GM19455 (cell line): ENCODE measurements around the gene NOTUM.
"Not testable (repeated sequence)": the region's sequence is repeated elsewhere in the genome, so short reads cannot be mapped to it uniquely, and the experiment has no call there.

Experiments
- ATAC-seq: cut with Tn5 transposase; IDR thresholded peaks from one replicate; pipeline ENCODE4 v1.9.1; 2021; ENCODE audit not compliant: unreplicated experiment

NOTUM gene

DNA sequence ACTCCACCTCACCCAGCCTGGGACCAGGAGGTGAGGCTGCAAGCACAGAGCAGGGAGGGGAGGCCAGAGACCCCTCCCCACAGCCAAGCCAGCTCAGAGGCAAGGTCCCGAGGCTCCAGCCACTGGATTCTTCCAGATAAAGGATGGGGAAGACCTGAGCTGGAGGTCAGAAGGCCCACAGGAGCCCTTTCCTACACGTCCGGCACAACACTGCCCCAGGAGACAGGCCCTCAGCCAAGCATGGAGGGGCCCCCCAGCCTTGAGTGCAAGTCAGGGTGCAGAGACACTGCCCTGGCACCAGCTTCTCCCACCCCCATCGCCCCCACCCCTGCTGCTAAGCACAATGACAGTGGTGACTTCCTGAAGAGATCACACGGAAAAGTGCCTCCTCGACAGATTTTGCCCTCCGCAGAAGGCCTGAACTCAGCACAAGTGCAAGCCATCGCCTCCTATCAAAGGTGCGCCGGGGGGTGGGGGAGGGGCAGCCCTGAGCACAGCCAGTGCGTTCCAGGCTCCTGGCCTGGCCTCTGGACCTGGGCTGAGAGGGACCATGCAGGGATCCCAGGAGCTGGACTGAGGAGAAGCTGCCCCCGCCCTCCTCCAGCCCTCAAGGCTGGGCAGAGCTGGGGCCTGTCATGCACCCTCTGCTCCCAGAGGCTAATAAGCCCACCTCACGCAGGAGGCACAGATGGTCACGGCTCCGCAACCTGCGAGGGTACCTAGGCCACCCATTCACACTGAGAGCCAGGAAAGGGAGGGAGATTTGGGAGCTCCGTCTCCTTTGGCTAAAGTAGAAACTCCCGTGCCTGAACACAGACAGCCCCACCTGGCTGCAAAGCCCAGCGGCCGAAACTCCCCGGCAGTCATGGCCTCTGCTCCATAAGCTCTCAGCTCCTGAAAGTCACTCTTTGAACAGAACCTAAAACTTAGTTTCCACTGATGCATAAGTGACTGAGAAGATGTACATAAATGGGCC is 36.1 kb downstream of the NOTUM start:
- ATAC-seq = no peak

DNA sequence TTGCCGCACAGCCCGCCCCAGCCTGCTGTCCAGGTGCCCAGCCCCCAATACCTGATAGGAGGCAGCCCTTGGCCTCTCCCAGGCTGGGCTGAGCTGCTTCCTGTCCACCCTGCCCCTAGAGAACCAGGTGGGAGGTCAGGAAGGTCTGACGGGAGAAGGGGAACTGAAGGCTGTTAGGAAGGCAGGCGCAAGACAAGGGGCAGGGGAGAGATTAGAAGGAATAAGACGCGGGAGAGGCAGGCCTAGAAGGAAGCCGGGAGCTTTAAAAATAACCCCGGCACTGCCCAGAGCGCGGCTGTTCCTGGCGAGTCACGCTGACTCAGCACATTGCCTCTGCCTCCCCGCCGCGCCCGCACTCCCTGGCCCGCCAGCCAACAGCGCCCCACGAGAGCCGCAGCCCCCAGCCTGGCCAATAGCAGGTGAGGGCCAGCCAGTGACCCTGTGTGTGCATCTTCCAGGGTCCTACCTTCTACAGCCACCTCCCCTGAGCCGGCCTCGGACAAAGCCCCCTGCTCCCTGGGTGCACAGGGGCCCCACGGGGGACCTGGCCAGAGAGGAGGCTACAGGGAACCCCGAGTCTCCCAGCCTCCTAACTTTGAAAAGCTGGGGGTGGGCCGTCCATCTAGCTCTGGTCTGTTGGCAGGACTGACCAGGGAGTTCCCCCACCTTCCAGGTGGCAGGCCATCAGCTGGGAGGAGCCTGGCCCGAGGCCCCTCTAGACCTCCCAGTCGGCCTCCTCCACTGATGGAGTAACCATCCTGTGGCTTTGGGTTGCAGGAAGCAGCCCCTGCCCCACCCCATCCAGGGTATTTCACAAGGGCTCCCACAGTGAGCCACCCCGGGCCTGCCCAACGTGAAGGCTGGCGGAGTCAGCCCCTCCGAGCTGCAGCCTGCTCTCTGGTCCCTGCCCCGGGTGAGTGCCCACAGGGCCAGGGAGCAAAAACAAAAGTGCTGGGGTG is 37.4 kb downstream of the NOTUM start:
- ATAC-seq = no peak

DNA sequence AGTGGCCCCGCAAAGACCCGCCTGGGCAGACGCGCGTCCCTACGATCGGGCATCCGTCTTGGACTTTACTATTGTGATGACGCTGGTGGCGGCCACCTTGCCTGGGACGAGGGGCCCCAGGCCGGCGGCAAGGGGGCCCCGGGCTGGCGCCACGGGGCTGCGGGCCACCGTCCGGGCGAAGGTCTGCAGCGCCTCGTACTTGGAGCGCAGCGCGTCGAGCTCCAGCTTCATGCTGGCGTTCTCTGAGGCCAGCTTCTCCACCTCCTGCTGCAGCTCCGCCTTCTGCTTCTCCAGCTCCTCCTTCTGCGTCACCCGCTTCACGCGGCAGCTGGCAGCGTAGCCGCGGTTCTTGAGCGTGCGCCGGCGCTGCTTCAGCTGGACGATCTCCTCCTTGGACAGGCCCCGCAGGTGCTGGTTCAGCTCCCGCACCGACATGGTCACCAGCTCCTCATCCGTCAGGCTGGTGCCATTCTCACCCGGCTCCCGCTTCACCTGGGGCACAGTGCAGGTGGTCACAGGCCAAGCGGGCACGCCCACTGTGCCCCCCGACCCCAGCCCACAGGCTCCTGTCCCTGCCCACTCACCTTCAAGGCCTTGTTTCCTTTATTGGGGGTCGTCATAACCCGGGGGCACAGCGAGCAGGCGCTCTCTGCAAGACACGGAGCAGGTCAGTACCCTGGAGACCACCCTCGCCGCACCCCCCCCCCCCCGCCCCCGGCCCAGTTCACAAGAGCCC is 38.3 kb downstream of the NOTUM start:
- no peak for ATAC-seq

- no peak for ATAC-seq
These were observed 38.9 kb downstream of the NOTUM start for GRCh38 chr17:81921996-81922565.

DNA sequence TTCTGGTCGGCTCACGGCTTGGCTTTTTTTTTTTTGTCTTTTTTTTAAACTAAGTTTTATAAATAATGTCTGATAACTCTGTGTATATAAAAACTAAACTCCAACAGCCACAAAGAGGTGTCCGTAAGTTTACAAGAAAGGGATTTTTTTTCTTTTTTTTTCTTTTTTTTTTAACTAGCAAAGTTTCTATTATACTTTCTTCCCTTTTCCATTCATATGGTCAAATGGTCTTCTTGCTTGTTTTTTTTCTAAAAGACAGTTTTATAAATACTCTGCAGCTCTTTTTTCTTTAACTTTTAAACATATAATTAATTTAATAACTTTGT is 39.5 kb downstream of the NOTUM start:
- no peak for ATAC-seq

GRCh38 chr17:81920612-81921536 is 40.1 kb downstream of the NOTUM start:
- no peak for ATAC-seq

DNA sequence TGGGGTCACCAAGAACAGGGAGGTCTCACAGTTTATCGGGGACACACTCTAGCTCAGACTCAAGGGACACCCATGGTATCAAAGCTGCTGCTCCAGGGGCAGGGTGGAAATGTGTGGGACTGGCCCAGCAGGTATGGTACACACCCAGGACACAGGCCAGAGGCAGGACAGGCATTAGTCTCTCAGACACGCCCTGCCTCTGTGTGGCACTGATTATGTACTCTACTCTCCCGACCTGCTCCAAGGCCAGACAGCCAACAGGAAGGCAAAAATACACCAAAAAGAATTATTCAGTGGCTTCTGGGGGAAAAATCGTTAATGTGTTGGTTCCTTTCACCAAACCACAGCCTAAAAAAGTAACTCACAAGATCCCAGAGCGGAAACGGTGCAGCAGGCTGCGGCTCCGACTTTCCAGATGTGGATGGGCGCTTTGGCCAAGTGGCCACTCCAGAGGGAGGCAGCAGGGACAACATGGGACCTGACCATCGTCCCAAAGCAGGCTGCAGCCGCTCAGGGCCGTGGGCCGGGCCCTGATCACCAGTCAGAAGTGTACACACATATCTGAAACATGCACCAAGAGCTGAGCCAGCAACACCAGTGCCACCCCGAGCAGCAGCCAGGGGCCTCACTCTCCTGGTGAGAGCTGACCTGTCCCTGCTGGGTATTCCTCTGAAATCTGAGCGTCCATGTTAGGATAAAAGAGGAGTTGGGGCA is 42.0 kb downstream of the NOTUM start:
- no peak for ATAC-seq

GRCh38 chr17:81918333-81918669 is 42.7 kb downstream of the NOTUM start:
- ATAC-seq = not testable (repeated sequence)

GRCh38 chr17:81917565-81918332 is 43.2 kb downstream of the NOTUM start, which contains the start of gene SIRT7:
TSS of gene SIRT7 (minus strand) at chr17:81918176. CDS start at chr17:81918131, 45 bp downstream.
- peak; percentile 68 for ATAC-seq

- no peak for ATAC-seq
These were observed 44.6 kb downstream of the NOTUM start for GRCh38 chr17:81916234-81917001.

- no peak for ATAC-seq
These were observed 45.7 kb downstream of the NOTUM start for GRCh38 chr17:81915331-81915730.

- no peak for ATAC-seq
These were observed 46.7 kb downstream of the NOTUM start for GRCh38 chr17:81914103-81914850.

DNA sequence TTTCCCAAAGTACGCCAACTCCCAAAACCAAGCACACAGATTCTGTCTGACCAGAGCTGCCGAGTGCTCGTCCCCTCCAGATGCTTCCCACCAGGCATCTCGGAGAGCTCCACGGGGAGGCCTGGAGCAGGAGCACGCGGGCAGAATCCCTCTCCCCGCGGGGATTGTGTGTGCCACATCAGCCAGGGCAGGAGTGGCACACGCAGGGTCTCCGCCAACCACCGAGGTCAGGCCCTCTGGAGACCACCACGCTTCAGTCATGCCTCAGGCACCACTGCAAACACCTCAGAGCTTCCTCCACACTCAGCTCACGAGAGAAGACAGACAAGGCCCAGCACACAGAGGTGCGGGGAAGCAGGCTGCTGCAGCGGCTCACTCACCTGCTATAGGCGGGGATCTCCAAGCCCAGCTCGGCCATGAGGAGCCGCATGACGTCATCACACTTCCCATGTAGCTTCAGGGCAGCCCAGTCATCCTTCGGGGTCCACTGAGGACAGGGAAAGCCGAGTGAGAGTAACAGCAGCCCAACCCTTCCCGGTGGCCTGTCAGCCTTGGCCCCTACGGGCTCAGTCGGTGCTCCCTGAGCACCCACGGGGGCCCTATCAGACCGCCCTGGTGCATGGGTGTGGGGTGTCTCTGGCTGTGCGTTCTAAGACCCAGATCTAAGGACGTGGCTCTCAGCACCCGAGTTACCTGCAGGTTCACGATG is 47.4 kb downstream of the NOTUM start:
- no peak for ATAC-seq

DNA sequence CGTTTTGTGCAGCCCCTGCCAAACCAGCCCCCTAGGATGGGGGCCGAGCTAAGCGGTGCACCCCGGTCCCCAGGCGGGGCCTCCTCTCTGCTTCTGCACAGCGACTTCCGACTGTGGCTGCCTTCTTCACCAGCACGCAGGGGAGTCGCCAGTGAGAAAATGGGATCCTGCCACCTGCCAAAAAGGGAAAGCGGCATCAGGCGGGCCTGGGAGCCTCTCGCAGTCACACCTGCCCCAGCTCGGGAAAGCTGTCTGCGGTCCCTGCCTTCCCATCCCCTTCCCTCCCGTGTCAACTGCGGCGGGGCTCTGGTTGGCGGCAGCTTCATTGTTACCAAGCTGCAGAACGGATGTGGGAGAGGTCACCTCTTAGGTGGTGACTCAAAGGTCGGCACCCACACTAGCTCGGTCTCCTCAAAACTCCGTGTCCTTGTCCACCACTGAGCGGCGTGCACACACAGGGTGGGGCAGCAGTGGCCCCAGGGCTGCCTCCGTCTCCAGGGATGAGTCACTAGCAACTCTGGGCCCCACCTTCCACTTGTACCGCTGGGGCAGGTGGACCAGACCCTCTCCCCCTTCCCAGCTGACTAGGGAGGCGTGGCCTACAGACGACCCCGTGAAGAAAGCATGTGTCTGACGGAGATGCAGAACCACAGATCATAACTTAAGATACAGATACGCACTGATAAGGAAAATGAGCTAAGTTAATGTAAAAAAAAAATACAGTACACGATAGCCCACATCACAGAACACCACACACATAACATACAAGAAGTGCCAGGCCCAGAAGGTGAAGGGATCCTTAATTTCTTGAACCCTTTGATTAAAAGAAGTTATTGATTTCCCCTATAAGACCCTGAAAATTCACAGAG is 48.3 kb downstream of the NOTUM start:
- no peak for ATAC-seq

DNA sequence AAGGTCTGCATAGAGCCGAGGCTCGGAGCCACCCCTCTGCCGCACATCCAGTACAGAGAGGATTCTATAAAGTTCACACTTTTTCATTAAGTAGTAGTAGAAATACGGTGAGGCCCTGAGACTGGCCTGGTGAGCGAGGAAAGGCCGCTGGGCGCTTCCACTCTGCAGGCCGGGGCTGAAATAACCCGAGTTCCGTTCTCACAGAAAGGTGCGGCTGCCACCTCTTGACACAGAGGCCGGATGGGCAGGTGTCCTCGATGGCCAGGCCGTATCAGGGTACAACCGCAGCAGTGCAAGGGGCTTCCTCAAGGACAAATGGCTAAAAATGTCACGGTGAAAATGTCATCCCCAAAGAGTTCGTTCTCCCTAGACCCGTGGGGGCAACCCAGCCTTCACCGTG is 49.0 kb downstream of the NOTUM start:
- ATAC-seq = no peak
